ENCODE results near the gene SLC5A1.

DNA sequence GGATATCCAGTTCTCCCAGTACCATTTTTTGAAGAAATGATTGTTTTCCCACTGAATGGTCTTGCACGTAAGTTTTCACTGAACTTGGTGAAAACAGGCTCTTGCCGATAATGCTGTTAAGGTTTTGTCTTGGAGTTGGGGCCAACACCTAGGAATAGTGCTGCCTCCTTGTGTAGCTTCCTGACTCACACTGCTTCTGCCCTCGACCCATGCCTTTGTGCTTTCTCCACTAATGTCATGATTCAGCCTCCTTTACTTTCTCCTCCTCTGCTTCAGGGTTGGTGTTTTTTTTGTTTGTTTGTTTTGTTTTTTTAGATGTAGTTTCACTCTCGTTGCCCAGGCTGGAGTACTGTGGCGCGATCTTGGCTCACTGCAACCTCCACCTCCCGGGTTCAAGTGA lies 30.2 kb downstream of the SLC5A1 start:
- TF ChIP-seq ZBTB7A (CRISPR knock-in tag; IDR thresholded peaks at IDR 0.05) (no peak), CTCF (CRISPR knock-in tag; IDR thresholded peaks at IDR 0.05) (no peak), AFF4 (CRISPR knock-in tag; IDR thresholded peaks at IDR 0.05) (no peak), THRA (CRISPR knock-in tag; IDR thresholded peaks at IDR 0.05; ENCODE audit: borderline replicate concordance) (no peak), KDM6A (CRISPR knock-in tag; IDR thresholded peaks at IDR 0.05; ENCODE audit: low read depth) (no peak), CHCHD3 (CRISPR knock-in tag; IDR thresholded peaks at IDR 0.05) (no peak), ZIK1 (CRISPR knock-in tag; IDR thresholded peaks at IDR 0.05; ENCODE audit: borderline replicate concordance, low read depth) (no peak), ZNF780A (CRISPR knock-in tag; IDR thresholded peaks at IDR 0.05) (no peak), POLR2AphosphoS5 (IDR thresholded peaks at IDR 0.05; ENCODE audit: low read depth, low read length) (no peak), HNRNPK (IDR thresholded peaks at IDR 0.05; ENCODE audit: low read depth, low read length, poor library complexity, severe bottlenecking) (no peak), SMARCC2 (IDR thresholded peaks at IDR 0.05) (no peak), REL (CRISPR knock-in tag; conservative IDR thresholded peaks at IDR 0.05) (no peak)

All from HepG2 (cell line).